M059J (cell line): ENCODE data around the gene DPH6. TPM values are rescaled to one million over a fixed set of nuclear protein-coding genes. Genes with fewer than 3 reads are reported as not detected.
"Not testable (repeated sequence)": the region's sequence is repeated elsewhere in the genome, so short reads cannot be mapped to it uniquely, and the experiment has no call there.

Experiments used
- DNase-seq: peaks from one replicate; pipeline ENCODE4 v3.0.0-alpha.2; 2012; ENCODE audit warnings: low read depth
- total RNA-seq: library from RNA; depleted of rRNA; stranded (reverse); fragments of >200 nt; shearing (Covaris generic); gene quantifications from 2 replicates; pipeline ENCODE4 v1.2.3, GENCODE V29; 2014

The DPH6 gene
- total RNA-seq, 1 experiment from 2014 or later, result 14.3 TPM

DNA sequence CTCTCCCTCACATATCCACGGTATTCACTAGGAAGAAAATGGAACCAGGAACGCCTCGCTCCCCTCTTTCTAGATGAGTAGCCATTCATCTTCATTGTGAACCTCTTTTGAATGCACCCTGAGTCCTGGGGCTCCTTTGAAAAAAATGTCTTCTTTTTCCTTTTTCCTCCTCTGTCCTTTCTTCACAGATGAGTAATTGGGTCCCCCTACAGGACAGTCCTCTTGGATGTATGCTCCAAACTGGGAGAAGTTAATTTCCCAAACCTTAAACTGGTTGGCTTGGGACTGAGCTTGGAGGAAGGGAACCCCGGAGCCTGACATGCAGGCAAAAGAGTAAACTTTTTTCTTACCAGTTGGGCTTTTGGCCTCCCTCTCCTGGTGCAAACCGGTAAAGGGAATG, 108.8 kb downstream of the DPH6 start:
- peak; percentile 49 for DNase-seq

DNA sequence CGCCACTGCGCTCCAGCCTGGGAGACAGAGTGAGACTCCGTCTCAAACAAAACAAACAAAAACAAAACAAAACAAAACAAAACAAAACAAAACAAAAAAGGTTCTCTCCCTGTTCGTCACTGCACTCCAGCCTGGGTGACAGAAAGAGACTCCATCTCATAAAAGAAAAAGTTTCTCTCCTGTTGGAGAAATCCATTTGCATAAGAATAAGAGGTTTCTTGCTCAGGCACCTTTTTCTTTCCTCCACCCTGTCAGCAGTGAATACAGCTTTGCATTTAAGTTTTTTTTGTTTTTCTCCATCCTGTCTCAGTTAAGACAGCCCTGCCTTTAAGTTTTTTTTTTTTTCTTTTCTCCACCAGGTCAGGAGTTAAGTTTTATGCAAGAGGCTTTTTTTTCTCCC, 109.5 kb downstream of the DPH6 start:
- no peak for DNase-seq

DNA sequence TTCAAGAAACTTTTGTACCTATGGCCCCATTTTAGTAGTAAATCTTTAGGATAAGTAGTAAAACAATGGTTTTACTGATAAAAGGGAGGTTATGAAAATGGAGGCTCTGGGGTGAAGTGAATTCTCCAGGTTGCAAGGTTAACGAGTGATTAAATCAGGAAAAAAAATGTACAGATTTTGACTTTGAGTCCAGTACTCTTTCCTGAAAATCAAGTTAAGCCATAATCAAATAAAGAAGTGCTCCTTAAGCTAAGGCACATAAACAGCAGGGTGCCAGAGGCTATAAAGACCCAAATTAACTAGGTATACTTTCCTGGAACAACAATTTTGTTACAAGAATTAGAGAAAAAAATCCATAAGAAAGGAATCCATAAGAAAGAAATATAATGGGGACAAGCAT, 114.7 kb downstream of the DPH6 start:
- DNase-seq, result no peak

GRCh38 chr15:35430301-35430700, 115.7 kb downstream of the DPH6 start:
- DNase-seq, result no peak

GRCh38 chr15:35427496-35427895, 118.5 kb downstream of the DPH6 start:
- DNase-seq, result no peak

GRCh38 chr15:35427091-35427490, 118.9 kb downstream of the DPH6 start:
- DNase-seq, result peak; percentile 62

DNA sequence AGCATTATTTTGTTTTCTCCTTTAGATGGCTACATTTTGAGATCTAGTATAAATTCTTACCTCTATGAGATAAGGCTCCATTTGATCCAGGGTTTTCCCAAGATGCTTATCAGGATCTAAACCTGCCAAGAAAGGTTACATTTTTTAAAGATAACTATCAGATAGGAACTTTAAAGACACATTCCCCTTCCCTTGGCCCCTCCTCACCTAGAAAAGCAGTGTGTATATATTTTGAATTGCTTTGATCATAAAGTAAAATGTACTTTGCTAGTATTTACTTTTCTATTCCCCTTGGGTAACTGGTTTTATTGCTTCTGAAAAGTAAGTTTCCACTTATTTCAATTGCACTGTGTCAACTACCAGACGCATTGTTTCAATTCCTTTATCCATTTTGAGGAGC, 135.2 kb downstream of the DPH6 start:
- DNase-seq, result no peak

DNA sequence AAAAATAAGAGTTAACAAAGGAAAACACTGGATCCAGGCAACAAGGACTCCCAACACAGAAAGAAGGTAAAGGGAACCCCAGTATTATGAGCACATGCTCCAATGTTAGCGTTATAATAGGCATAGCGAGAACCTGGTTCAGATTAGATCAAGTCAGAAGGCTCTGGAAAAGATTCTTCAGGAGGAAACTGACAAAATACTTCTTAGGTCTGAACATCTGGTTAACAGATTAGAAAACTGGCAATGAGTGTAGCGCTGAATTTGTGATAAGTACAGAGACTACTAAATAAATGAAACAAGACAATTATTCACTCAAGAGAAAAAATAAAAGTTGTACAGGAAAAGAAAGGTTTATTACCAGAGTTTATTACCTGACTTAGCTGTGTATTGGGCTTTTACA, 146.1 kb downstream of the DPH6 start:
- DNase-seq, result no peak

DNA sequence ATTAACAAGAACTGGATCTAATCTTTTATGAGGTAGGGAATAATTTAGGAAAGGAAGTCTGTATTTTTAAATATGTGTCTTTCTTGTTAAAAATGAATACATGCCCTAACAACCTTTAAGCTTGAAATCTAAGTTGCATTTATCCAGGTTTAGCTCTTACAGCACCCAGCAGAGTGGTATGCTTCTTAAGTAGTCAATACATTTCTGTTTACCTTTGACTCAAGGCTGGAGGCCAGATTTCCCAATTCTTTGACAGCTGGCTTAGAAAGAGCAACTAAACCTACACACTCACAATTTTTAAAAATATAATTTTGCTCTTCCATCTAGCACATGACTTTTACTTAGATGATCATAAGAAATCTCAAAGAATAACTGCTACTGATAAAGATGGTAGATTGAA, 148.9 kb downstream of the DPH6 start:
- DNase-seq, result no peak

- no peak for DNase-seq
Measured at GRCh38 chr15:35394416-35394815, 151.5 kb downstream of the DPH6 start.

GRCh38 chr15:35393398-35393797, 152.6 kb downstream of the DPH6 start:
- peak; percentile 36 for DNase-seq

DNA sequence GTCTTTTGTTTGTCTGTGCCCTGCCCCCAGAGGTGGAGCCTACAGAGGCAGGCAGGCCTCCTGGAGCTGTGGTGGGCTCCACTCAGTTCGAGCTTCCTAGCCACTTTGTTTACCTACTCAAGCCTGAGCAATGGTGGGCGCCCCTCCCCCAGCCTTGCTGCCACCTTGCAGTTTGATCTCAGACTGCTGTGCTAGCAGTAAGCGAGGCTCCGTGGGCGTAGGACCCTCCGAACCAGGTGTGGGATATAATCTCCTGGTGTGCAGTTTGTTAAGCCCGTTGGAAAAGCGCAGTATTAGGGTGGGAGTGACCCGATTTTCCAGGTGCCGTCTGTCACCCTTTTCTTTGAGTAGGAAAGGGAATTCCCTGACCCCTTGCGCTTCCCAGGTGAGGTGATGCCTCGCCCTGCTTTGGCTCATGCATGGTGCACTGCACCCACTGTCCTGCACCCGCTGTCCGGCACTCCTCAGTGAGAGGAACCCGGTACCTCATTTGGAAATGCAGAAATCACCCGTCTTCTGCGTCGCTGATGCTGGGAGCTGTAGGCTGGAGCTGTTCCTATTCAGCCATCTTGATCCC, 154.5 kb downstream of the DPH6 start:
- DNase-seq, result not testable (repeated sequence)

GRCh38 chr15:35383506-35383905, 162.5 kb downstream of the DPH6 start:
- DNase-seq, result no peak

- no peak for DNase-seq
Measured at GRCh38 chr15:35381328-35381727, 164.6 kb downstream of the DPH6 start.

DNA sequence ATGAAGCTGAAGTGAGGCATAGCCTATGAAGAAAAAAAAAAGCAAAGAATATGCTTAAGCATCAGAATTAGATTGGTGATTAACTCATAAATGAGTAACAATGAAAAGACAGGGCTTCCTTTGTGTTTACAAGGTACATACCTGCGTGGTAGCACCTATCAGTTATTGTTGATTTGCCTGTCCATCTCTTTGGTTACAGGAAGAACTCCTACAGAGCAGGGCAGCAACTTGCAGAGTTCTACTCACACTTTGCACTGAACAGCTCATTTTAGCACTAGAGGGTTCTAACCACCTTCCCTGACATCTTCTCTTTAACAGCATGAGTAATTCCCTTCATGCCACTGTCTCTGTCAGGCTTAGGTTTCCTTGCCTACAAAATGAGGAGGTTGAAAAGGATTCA, 166.0 kb downstream of the DPH6 start:
- DNase-seq, result peak; percentile 3

DNA sequence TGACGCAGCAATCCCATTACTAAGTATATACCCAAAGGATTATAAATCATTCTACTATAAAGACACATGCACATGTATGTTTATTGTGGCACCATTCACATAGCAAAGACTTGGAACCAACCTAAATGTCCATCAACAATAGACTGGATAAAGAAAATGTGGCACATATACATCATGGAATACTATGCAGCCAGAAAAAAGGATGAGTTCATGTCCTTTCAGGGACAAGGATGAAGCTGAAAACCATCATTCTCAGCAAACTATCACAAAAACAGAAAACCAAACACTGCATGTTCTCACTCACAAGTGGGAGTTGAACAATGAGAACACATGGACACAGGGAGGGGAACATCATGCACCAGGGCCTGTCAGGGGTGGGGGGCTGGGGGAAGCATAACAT, 167.5 kb downstream of the DPH6 start:
- DNase-seq, result not testable (repeated sequence)

DNA sequence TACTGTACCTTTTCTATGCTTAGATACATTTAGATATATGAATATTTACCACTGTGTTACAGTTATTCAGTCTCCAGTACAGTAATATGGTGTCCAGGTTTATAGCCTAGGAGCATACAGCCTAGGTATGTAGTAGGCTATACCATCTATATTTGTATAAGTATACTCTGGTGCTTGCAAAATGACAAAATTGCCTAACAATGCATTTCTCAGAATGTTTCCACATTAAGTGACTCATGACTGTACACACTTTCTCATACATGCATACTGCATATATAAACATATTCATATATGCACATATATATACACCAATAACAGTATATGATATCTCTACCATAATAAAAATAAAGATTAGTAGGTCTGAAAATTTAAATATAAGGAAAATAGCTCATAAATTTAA, 169.3 kb downstream of the DPH6 start:
- DNase-seq, result no peak

DNA sequence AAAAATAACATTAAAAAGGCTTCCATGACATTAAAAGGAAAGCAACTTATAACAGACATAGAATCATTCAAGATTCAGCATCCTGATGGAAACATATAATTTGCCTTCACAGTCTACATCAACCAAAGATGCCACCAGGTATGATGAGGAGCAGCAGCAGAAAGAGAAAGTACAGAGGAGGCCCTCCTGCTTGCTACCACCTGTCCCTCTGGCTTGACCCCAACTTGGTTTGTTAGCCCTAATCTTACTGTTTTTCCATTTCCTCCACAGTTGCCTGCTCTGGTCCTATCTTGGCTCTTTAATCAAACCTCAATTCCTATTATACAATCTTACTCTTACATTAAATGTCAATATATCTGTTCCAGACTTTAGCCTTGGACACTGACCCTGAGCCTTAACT, 171.3 kb downstream of the DPH6 start:
- no peak for DNase-seq

- DNase-seq, result peak; percentile 56
Measured at GRCh38 chr15:35362195-35362829, 183.7 kb downstream of the DPH6 start.

DNA sequence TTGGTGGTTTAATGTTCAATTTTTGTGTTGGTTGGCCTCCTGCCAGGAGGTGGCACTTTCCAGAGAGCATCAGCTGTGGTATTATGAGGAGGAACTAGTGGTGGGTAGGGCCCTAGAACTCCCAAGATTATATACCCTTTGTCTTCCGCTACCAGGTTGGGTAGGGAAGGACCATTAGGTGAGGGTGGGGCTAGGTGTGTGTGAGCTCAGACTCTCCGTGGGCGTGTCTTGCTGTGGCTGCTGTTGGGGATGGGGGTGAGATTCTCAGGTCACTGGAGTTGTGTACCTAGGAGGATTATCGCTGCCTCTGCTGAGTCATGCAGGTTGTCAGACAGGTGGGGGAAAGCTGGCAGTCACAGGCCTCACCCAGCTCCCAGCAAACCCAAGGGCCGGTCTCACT, 187.1 kb downstream of the DPH6 start:
- DNase-seq, result no peak

DNA sequence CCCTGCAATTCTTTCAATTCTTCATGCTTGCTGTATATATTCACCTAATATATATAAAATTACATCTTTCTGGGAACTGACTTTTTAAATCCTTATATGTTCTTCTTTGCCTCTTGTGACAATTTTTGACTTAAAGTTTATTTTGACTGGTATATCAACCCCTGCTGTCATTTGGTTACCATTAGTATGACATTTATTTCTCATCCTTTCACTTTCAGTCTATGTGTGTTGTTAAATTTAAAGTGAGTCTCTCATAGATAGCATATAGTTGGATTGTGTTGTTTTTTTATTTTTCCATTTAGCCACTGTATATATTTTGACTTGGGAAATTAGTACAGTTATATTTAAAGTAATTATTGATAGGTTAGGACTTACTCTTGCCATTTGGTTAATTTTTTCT, 194.9 kb downstream of the DPH6 start:
- no peak for DNase-seq

DNA sequence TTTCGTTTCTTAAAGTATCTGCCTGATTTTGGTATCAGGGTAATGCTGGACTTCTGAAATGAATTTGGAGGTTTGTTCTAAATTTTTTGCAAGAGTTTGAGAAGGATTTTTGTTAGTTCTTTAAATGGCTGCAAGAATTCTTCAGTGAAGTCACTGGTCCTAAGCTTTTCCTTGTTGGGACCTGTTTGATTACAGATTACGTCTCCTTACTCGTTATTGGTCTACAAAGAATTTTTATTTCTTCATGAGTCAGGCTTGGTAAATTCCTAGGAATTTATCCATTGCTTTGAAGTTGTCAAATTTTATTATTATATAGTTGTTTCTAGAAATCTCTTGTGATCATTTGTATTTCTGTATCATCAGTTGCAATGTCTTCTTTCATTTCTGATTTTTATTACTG, 196.0 kb downstream of the DPH6 start:
- DNase-seq, result peak; percentile 42

- DNase-seq, result no peak
Measured at GRCh38 chr15:35330916-35331315, 215.0 kb downstream of the DPH6 start.

- DNase-seq, result no peak
Measured at GRCh38 chr15:35330048-35330695, 215.8 kb downstream of the DPH6 start.
